HG03025 (cell line): ENCODE measurements around the gene DNALI1.
A peak's percentile ranks its signal among the peaks of the same experiment; 100 is the strongest.
"Not testable (repeated sequence)": the region's sequence is repeated elsewhere in the genome, so short reads cannot be mapped to it uniquely, and the experiment has no call there.

Experiments
- ATAC-seq: cut with Tn5 transposase; IDR thresholded peaks from one replicate; pipeline ENCODE4 v1.9.1; 2021; ENCODE audit warnings: mild to moderate bottlenecking, moderate library complexity; ENCODE audit not compliant: unreplicated experiment, low FRiP score

Gene DNALI1

GRCh38 chr1:37553927-37554808, 2.6 kb upstream of the DNALI1 start, which contains the start of gene SNIP1:
SNIP1 (minus strand) TSS chr1:37554293; CDS start chr1:37554229, 64 bp downstream.
- ATAC-seq, result peak; percentile 62

GRCh38 chr1:37557402-37557801, 662 bp downstream of the DNALI1 start:
- ATAC-seq, result no peak

- no peak for ATAC-seq
Observed at GRCh38 chr1:37558411-37558810, 1.7 kb downstream of the DNALI1 start.

GRCh38 chr1:37559080-37559479, 2.3 kb downstream of the DNALI1 start:
- no peak for ATAC-seq

- not testable (repeated sequence) for ATAC-seq
Observed at GRCh38 chr1:37559957-37560379, 3.2 kb downstream of the DNALI1 start.

GRCh38 chr1:37560401-37561132, 3.8 kb downstream of the DNALI1 start:
- ATAC-seq, result no peak

- no peak for ATAC-seq
Observed at GRCh38 chr1:37561133-37562132, 4.7 kb downstream of the DNALI1 start.

GRCh38 chr1:37562984-37563383, 6.2 kb downstream of the DNALI1 start:
- ATAC-seq, result no peak

GRCh38 chr1:37564892-37565291, 8.2 kb downstream of the DNALI1 start:
- no peak for ATAC-seq

- ATAC-seq, result no peak
Observed at GRCh38 chr1:37567023-37567422, 10.3 kb downstream of the DNALI1 start.

GRCh38 chr1:37570528-37571334, 14.0 kb downstream of the DNALI1 start:
- no peak for ATAC-seq

GRCh38 chr1:37574834-37575480, 18.2 kb downstream of the DNALI1 start:
- no peak for ATAC-seq

GRCh38 chr1:37575692-37576091, 19.0 kb downstream of the DNALI1 start:
- ATAC-seq, result no peak

- ATAC-seq, result not testable (repeated sequence)
Observed at GRCh38 chr1:37584544-37584943, 27.8 kb downstream of the DNALI1 start.

- no peak for ATAC-seq
Observed at GRCh38 chr1:37588939-37589338, 32.2 kb downstream of the DNALI1 start.

- no peak for ATAC-seq
Observed at GRCh38 chr1:37593726-37594125, 37.0 kb downstream of the DNALI1 start.

GRCh38 chr1:37595440-37596181, 38.9 kb downstream of the DNALI1 start, which contains the start of gene GNL2:
GNL2 (minus strand) TSS chr1:37595937; CDS start chr1:37595822, 115 bp downstream.
- ATAC-seq, result peak; percentile 88

GRCh38 chr1:37596182-37596667, 39.5 kb downstream of the DNALI1 start:
- no peak for ATAC-seq
